OCI-LY3 (cell line): ENCODE results near the gene KIF22.
"Not testable (repeated sequence)": the region's sequence is repeated elsewhere in the genome, so short reads cannot be mapped to it uniquely, and the experiment has no call there.

Experiments used
- H2AFZ ChIP-seq: fragments of 200-600, 300-600 bp; shearing (Covaris generic); 2 replicates; pipeline ENCODE4 v1.6.0; 2014; ENCODE audit warnings: antibody characterized with exemption, low read depth, low read length
- H3K27ac ChIP-seq: fragments of 200-600, 300-600 bp; sonication (generic); 2 replicates; pipeline ENCODE4 v1.5.1; 2014; ENCODE audit warnings: mild to moderate bottlenecking, low read length, moderate library complexity, mixed read lengths
- H3K27me3 ChIP-seq: fragments of 200-600, 300-600 bp; sonication (generic); 2 replicates; pipeline ENCODE4 v1.6.1; 2014; ENCODE audit warnings: low read depth, low read length, mixed read lengths
- H3K36me3 ChIP-seq: fragments of 200-600, 300-600 bp; sonication (generic); replicated peaks from 2 replicates; pipeline ENCODE3; 2014; ENCODE audit warnings: low read depth, low read length, mixed read lengths
- H3K4me1 ChIP-seq: fragments of 300-600, 200-600 bp; sonication (generic); 2 replicates; pipeline ENCODE4 v1.6.1; 2014; ENCODE audit warnings: low read length, mixed read lengths
- H3K4me2 ChIP-seq: fragments of 200-600, 300-600 bp; sonication (generic); 2 replicates; pipeline ENCODE4 v1.6.1; 2014; ENCODE audit warnings: low read length, mixed read lengths
- H3K4me3 ChIP-seq: fragments of 300-600, 200-600 bp; sonication (generic); 2 replicates; pipeline ENCODE4 v1.5.1; 2014; ENCODE audit warnings: antibody characterized with exemption, mild to moderate bottlenecking, low read length, moderate library complexity
- H3K79me2 ChIP-seq: fragments of 300-600, 200-600 bp; shearing (Covaris generic); 2 replicates; pipeline ENCODE4 v1.6.1; 2014; ENCODE audit warnings: mild to moderate bottlenecking, low read length, mixed read lengths
- H3K9ac ChIP-seq: fragments of 300-600, 200-600 bp; shearing (Covaris generic); 2 replicates; pipeline ENCODE4 v1.6.0; 2014; ENCODE audit warnings: mild to moderate bottlenecking, low read length, moderate library complexity
- H3K9me3 ChIP-seq: fragments of 200-600, 300-600 bp; shearing (Covaris generic); 2 replicates; pipeline ENCODE4 v1.6.1; 2014; ENCODE audit warnings: low read length, mixed read lengths; ENCODE audit not compliant: insufficient read depth
- H4K20me1 ChIP-seq: fragments of 200-600, 300-600 bp; sonication (generic); 2 replicates; pipeline ENCODE4 v1.6.1; 2016; ENCODE audit warnings: low read length, mixed read lengths; ENCODE audit not compliant: insufficient read depth
- EZH2phosphoT487 ChIP-seq: fragments of 200-600 bp; shearing (Covaris generic); IDR thresholded peaks from 2 replicates; pipeline ENCODE4 v1.6.1; 2018; ENCODE audit warnings: antibody characterized with exemption, mixed run types, low read depth
- TF ChIP-seq, protein P1 (sequence below): fragments of 200-600, 300-600 bp; sonication (generic); IDR thresholded peaks from 2 replicates; pipeline ENCODE4 v1.5.1; 2014; ENCODE audit warnings: antibody characterized with exemption, low read length, low read depth

Gene KIF22

DNA sequence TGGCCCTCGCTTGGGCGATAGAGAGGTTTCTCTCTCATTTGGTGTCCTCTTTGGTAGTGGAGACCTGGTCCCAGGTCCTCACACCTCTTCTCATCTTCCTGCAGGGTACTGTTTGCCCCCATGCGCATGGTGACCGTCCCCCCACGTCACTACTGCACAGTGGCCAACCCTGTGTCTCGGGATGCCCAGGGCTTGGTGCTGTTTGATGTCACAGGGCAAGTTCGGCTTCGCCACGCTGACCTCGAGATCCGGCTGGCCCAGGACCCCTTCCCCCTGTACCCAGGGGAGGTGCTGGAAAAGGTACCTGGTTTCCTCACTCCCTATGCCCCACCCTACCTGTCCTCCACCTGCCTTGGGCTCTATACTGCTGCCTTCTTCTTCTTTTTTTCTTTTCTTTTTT lies 40.2 kb downstream of the KIF22 start:
- TF ChIP-seq, protein P1, sequence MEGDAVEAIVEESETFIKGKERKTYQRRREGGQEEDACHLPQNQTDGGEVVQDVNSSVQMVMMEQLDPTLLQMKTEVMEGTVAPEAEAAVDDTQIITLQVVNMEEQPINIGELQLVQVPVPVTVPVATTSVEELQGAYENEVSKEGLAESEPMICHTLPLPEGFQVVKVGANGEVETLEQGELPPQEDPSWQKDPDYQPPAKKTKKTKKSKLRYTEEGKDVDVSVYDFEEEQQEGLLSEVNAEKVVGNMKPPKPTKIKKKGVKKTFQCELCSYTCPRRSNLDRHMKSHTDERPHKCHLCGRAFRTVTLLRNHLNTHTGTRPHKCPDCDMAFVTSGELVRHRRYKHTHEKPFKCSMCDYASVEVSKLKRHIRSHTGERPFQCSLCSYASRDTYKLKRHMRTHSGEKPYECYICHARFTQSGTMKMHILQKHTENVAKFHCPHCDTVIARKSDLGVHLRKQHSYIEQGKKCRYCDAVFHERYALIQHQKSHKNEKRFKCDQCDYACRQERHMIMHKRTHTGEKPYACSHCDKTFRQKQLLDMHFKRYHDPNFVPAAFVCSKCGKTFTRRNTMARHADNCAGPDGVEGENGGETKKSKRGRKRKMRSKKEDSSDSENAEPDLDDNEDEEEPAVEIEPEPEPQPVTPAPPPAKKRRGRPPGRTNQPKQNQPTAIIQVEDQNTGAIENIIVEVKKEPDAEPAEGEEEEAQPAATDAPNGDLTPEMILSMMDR = no peak
- TF ChIP-seq EZH2phosphoT487 = no peak
- Histone ChIP-seq H4K20me1 (no peaks in the 10 kb centered on the region), H3K4me2 (no peak overlapping the region), H3K27ac (no peak overlapping the region), H3K9ac (no peak overlapping the region), H3K4me3 (no peak overlapping the region), H2AFZ (no peak overlapping the region), H3K36me3 (no peaks in the 10 kb centered on the region), H3K27me3 (0 out of 2 replicates have a peak, but pooled peaks cover 2% of the 10 kb centered on the region), H3K4me1 (no peaks in the 10 kb centered on the region), H3K79me2 (no peaks in the 10 kb centered on the region), H3K9me3 (no peaks in the 10 kb centered on the region)

DNA sequence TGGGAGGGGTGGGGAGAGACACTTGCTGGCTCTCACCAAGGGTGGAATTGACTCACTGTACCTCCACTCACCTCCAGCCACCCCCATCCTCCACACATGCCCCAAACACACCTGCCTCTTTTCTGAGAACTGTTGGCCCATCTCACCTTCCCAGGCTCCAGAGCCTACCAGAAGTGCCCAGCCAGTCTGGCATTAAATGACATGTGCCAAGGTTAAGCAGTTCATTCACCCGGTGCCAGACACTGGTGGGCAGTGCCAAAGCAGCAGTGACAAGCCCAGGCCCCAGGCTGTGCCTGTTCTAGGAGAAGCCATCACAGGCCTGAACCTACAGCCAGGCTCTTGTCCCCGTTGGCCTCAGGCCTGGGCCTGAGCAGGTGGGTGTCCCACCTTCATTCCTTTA lies 40.9 kb downstream of the KIF22 start:
- H3K36me3 ChIP-seq = no peaks in the 10 kb centered on the region
- no peak overlapping the region for H3K4me3 ChIP-seq
- no peak overlapping the region for H3K4me2 ChIP-seq
- no peak overlapping the region for H3K27ac ChIP-seq
- H3K4me1 ChIP-seq = no peaks in the 10 kb centered on the region
- no peak overlapping the region for H2AFZ ChIP-seq
- H3K9me3 ChIP-seq = no peaks in the 10 kb centered on the region
- H3K27me3 ChIP-seq = 0 out of 2 replicates have a peak, but pooled peaks cover 2% of the 10 kb centered on the region
- no peaks in the 10 kb centered on the region for H3K79me2 ChIP-seq
- no peak overlapping the region for H3K9ac ChIP-seq
- TF ChIP-seq, protein P1 = no peak
- no peak for TF ChIP-seq EZH2phosphoT487
- H4K20me1 ChIP-seq = no peaks in the 10 kb centered on the region

DNA sequence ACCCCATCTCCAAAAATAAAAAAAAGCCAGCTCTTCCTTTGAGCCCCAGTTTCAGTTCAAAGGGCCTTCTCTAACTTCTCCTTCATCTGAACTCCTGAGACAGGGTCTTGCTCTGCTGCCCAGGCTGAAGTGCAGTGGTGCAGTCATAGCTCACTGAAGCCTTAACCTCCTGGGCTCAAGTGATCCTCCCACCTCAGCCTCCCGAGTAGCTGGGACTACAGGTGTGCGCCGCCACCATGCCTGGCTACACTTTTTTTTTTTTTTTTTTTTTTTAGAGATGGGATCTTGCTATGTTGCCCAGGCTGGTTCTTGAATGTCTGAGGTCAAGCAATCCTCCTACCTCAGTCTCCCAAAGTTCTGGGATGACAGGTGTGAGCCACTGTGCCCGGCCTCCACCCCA lies 42.7 kb downstream of the KIF22 start:
- H3K9me3 ChIP-seq, H3K27ac ChIP-seq, H3K4me3 ChIP-seq, H4K20me1 ChIP-seq, H3K36me3 ChIP-seq, H2AFZ ChIP-seq, H3K4me2 ChIP-seq, H3K79me2 ChIP-seq, H3K4me1 ChIP-seq, H3K27me3 ChIP-seq, H3K9ac ChIP-seq: not testable (repeated sequence)

DNA sequence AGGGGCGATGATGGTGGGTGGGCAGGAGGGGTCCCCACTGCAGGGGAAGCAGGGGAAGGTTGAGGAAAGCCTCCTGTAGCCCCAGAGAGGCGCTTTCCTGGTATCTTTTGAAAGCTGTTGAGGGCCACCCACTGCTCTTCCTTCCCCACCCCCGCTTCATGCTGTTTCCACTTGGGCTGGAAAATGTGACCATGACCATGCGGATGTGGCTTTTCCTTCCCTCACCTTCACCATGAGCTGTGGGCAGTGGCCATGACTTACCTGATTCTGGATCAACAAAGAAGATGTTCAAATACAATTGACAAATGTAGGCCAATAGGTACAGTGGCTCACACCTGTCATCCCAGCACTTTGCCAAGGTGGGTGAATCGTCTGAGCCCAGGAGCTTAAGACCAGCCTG lies 43.5 kb downstream of the KIF22 start:
- Histone ChIP-seq H3K4me2 (no peak overlapping the region), H3K27me3 (no peaks in the 10 kb centered on the region), H4K20me1 (no peaks in the 10 kb centered on the region), H3K27ac (no peak overlapping the region), H3K9me3 (no peaks in the 10 kb centered on the region), H3K4me3 (no peak overlapping the region), H2AFZ (no peak overlapping the region), H3K36me3 (no peaks in the 10 kb centered on the region), H3K9ac (no peak overlapping the region), H3K79me2 (no peaks in the 10 kb centered on the region), H3K4me1 (no peaks in the 10 kb centered on the region)
- no peak for TF ChIP-seq EZH2phosphoT487
- TF ChIP-seq, protein P1 = no peak

DNA sequence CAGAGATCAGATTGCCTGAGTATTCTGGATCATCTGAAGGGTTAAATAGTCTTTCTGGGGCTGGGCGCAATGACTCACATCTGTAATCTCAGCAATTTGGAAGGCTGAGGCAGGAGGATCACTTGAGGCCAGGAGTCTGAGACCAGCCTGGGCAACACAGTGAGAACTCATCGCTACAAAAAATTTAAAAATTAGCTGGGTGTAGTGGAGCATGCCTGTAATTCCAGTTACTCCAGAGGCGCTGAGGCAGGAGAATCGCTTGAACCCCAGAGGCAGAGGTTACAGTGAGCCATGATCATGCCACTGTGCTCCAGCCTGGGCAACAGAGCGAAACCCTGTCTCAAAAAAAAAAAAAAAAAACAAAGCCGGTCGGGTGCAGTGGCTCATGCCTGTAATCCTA lies 45.4 kb downstream of the KIF22 start:
- Histone ChIP-seq H3K27me3 (no peaks in the 10 kb centered on the region), H3K4me2 (no peak overlapping the region), H3K4me1 (no peaks in the 10 kb centered on the region), H4K20me1 (no peaks in the 10 kb centered on the region), H3K79me2 (no peaks in the 10 kb centered on the region), H2AFZ (no peak overlapping the region), H3K4me3 (no peak overlapping the region), H3K9me3 (no peaks in the 10 kb centered on the region), H3K27ac (no peak overlapping the region), H3K36me3 (no peaks in the 10 kb centered on the region), H3K9ac (no peak overlapping the region)
- TF ChIP-seq EZH2phosphoT487 = no peak
- TF ChIP-seq, protein P1 = no peak
